Measurements from ENCODE around the gene CRTAC1.

CRTAC1 gene

DNA sequence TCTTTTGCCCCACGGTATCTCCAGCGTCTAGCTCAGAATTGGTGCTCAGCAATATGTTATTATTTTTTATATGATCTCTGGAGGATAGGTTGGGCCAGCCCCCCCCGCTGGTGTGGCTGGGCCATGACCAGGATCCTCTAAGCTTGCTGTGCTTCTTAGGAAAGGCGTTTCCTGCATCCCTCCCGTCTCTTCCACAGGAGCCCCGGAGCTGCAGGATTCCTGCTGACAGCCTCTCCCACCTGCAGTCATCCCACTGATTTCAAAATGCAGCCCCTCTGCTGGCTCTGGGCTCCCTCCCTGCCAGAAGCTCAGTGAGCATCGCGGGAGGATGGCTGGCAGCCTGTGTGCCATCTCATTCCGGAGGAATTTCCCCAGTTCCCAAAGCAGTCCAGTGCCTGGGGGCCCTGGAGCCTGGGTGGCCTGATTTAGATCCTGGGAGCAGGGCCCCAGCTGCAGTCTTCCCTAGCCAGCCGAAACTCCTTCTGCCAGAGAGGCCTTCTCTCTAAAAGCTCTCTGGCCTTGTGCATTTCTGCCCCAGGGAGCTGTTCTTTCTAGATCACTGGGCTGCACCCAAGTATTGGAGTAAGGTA lies 202.6 kb downstream of the CRTAC1 start:
- no peak for DNase-seq (ENCODE audit: low read depth)
- TF ChIP-seq, protein P1, sequence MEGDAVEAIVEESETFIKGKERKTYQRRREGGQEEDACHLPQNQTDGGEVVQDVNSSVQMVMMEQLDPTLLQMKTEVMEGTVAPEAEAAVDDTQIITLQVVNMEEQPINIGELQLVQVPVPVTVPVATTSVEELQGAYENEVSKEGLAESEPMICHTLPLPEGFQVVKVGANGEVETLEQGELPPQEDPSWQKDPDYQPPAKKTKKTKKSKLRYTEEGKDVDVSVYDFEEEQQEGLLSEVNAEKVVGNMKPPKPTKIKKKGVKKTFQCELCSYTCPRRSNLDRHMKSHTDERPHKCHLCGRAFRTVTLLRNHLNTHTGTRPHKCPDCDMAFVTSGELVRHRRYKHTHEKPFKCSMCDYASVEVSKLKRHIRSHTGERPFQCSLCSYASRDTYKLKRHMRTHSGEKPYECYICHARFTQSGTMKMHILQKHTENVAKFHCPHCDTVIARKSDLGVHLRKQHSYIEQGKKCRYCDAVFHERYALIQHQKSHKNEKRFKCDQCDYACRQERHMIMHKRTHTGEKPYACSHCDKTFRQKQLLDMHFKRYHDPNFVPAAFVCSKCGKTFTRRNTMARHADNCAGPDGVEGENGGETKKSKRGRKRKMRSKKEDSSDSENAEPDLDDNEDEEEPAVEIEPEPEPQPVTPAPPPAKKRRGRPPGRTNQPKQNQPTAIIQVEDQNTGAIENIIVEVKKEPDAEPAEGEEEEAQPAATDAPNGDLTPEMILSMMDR (IDR thresholded peaks at IDR 0.05; ENCODE audit: low read depth, low read length, missing control alignments) = no peak
- H3K4me3 ChIP-seq (ENCODE audit: low read depth, low read length) = no peak overlapping the region
- in situ Hi-C loops (cut with HindIII; ENCODE audit: low sequenced_read_pairs) = no loop called here

GRCh38 chr10:97826892-97827291 lies 203.5 kb downstream of the CRTAC1 start:
- no peak for DNase-seq (ENCODE audit: low read depth)
- TF ChIP-seq, protein P1 (IDR thresholded peaks at IDR 0.05; ENCODE audit: low read depth, low read length, missing control alignments) = no peak
- in situ Hi-C loops (cut with HindIII; ENCODE audit: low sequenced_read_pairs) = no loop called here
- no peak overlapping the region for H3K4me3 ChIP-seq (ENCODE audit: low read depth, low read length)

GRCh38 chr10:97825020-97825760 lies 205.2 kb downstream of the CRTAC1 start:
- DNase-seq (ENCODE audit: low read depth) = no peak
- in situ Hi-C loops (cut with HindIII; ENCODE audit: low sequenced_read_pairs) = no loop called here
- no peak overlapping the region for H3K4me3 ChIP-seq (ENCODE audit: low read depth, low read length)
- TF ChIP-seq, protein P1 (IDR thresholded peaks at IDR 0.05; ENCODE audit: low read depth, low read length, missing control alignments) = no peak

DNA sequence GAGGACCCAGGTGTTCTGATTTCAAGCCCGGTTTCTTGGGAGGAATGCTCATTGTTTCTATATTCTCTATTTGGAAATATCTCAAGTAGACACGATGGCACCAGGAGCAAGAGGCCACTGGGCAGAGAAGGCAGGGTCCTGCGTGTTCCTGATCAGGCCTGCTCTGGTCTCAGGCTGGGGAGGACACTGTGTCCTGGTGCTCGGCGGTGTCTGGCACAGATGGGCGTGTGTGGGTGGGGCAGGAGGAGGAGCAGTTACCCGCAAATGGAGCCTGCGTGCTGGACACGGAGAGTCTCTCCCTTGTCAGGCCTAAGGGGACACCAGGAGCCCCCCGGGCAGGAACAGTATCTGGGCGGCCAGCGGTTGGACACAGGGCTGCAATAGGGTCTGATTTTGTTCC lies 206.7 kb downstream of the CRTAC1 start:
- no peak overlapping the region for H3K4me3 ChIP-seq (ENCODE audit: low read depth, low read length)
- no peak for DNase-seq (ENCODE audit: low read depth)
- TF ChIP-seq, protein P1 (IDR thresholded peaks at IDR 0.05; ENCODE audit: low read depth, low read length, missing control alignments) = no peak
- in situ Hi-C loops (cut with HindIII; ENCODE audit: low sequenced_read_pairs) = no loop called here

- no peak overlapping the region for H3K4me3 ChIP-seq (ENCODE audit: low read depth, low read length)
- DNase-seq (ENCODE audit: low read depth) = no peak
- TF ChIP-seq, protein P1 (IDR thresholded peaks at IDR 0.05; ENCODE audit: low read depth, low read length, missing control alignments) = no peak
- in situ Hi-C loops (cut with HindIII; ENCODE audit: low sequenced_read_pairs) = no loop called here
These were observed 208.1 kb downstream of the CRTAC1 start for GRCh38 chr10:97822261-97822687.

GRCh38 chr10:97821308-97822038 lies 208.9 kb downstream of the CRTAC1 start:
- H3K4me3 ChIP-seq (ENCODE audit: low read depth, low read length) = no peak overlapping the region
- no peak for DNase-seq (ENCODE audit: low read depth)
- TF ChIP-seq, protein P1 (IDR thresholded peaks at IDR 0.05; ENCODE audit: low read depth, low read length, missing control alignments) = no peak
- in situ Hi-C loops (cut with HindIII; ENCODE audit: low sequenced_read_pairs) = no loop called here
